Measurements from ENCODE around the gene SMAD1.
A peak's percentile ranks its signal among the peaks of the same experiment; 100 is the strongest.

DNA sequence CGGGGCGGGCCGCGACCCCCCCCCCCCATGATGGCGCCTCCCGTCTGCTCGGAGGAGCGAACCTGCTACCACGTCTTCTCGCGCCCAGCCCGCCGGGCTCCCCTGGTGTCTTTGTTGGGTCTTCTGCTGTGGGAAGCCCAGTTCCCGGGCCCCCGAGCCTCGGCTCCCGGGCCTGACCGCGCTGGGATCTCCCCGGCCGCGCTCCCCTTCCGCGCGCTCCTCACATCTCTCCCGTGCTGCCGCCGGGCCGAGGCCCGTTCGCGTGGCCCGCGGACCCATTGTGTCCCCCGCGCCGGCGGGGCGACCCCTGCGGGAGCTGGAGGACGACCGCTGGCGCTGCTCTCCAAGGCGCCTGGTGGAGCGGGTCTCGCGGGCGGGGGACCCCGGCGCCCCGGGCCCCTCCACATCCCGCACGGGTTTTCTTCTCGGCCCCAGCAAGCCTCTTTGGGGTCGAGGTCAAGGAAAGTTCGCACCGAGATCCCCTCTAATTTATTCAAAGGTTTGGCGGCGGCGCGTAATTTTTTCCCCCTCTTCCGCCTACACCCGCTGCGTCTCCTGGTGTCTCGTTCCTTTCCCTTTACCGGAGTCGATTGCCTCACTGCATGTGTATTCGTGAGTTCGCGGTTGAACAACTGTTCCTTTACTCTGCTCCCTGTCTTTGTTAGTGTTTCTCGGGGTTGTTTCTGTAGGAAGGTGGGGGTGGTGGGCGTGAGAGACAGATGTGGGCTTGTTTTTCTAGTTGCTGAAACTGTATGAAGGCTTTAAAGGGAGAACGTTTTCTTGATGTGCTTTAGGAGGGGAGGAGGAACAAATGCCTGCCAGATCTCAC, 770 bp downstream of the SMAD1 start:
- TF ChIP-seq, protein P1, sequence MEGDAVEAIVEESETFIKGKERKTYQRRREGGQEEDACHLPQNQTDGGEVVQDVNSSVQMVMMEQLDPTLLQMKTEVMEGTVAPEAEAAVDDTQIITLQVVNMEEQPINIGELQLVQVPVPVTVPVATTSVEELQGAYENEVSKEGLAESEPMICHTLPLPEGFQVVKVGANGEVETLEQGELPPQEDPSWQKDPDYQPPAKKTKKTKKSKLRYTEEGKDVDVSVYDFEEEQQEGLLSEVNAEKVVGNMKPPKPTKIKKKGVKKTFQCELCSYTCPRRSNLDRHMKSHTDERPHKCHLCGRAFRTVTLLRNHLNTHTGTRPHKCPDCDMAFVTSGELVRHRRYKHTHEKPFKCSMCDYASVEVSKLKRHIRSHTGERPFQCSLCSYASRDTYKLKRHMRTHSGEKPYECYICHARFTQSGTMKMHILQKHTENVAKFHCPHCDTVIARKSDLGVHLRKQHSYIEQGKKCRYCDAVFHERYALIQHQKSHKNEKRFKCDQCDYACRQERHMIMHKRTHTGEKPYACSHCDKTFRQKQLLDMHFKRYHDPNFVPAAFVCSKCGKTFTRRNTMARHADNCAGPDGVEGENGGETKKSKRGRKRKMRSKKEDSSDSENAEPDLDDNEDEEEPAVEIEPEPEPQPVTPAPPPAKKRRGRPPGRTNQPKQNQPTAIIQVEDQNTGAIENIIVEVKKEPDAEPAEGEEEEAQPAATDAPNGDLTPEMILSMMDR (conservative IDR thresholded peaks at IDR 0.05; ENCODE audit: low read length) = peak; percentile 27
- no peak for TF ChIP-seq EZH2phosphoT487 (IDR thresholded peaks at IDR 0.05; ENCODE audit: borderline replicate concordance)
